Vagina (tissue), 2 donors: ENCODE results near the gene COL10A1. TPM values are rescaled to one million over a fixed set of nuclear protein-coding genes. Genes with fewer than 3 reads are reported as not detected.

Experiments
- DNase-seq, 2 donors: peaks; one replicate each; pipeline ENCODE4 v3.0.0-alpha.2; 2017; ENCODE audit errors: extremely low spot score in 2 of 2
- H3K27ac ChIP-seq: fragments of 200-600 bp; sonication (generic); one replicate; pipeline ENCODE4 v1.5.1; 2019
- H3K27me3 ChIP-seq: fragments of 200-600 bp; sonication (generic); one replicate; pipeline ENCODE4 v1.5.1; 2019
- H3K36me3 ChIP-seq, 2 donors: fragments of 200-600 bp; sonication (generic); one replicate each; pipeline ENCODE4 v1.5.1; 2017 to 2019
- H3K4me1 ChIP-seq: fragments of 200-600 bp; sonication (generic); one replicate; pipeline ENCODE4 v1.5.1; 2019
- H3K4me3 ChIP-seq, 2 donors: fragments of 200-600 bp; sonication (generic); 1 replicate in 1 of 2; 2 replicates in 1 of 2; pipeline ENCODE4 v1.5.1; 2016 to 2019
- H3K9me3 ChIP-seq: fragments of 200-600 bp; sonication (generic); one replicate; pipeline ENCODE4 v1.5.1; 2019
- CTCF ChIP-seq, 3 experiments: fragments of 450-650 bp in 2 of 3; fragments of 200-600 bp in 1 of 3; sonication (generic) in 1 of 3; IDR thresholded peaks; one replicate each; pipeline ENCODE4 v1.5.1; 2017 to 2019; ENCODE audit warnings: antibody characterized with exemption in 3 of 3, mild to moderate bottlenecking in 2 of 3, moderate library complexity in 2 of 3
- POLR2A ChIP-seq, 2 donors: fragments of 450-650 bp; IDR thresholded peaks; one replicate each; pipeline ENCODE4 v1.6.1; 2017; ENCODE audit warnings: antibody characterized with exemption in 2 of 2, mild to moderate bottlenecking in 2 of 2, moderate library complexity in 2 of 2
- POLR2AphosphoS5 ChIP-seq, 2 donors: sonication (generic); formaldehyde crosslinking; IDR thresholded peaks; one replicate each; pipeline ENCODE4 v1.9.0; 2017; ENCODE audit warnings: antibody characterized with exemption in 2 of 2, mild to moderate bottlenecking in 2 of 2, low read depth in 1 of 2; ENCODE audit not compliant: insufficient read depth in 1 of 2
- intact Hi-C: fragments of 100-400 bp; cut with DNase I; formaldehyde crosslinking; loops from one replicate; pipeline ENCODE4 v1.15.1; 2023
- total RNA-seq: library from RNA; depleted of rRNA; stranded (reverse); fragments of >200 nt; gene quantifications from one replicate; pipeline ENCODE4 v1.2.3, GENCODE V29; 2016

Gene COL10A1
- total RNA-seq, 1 donor from 2014 or later: not detected

GRCh38 chr6:116157391-116157790 lies 31.5 kb upstream of the COL10A1 start:
- no peak overlapping the region for H3K4me3 ChIP-seq
- H3K4me1 ChIP-seq: no peaks in the 10 kb centered on the region
- H3K27ac ChIP-seq: no peak overlapping the region
- DNase-seq: no peak
- H3K9me3 ChIP-seq: no peaks in the 10 kb centered on the region
- no peaks in the 10 kb centered on the region for H3K36me3 ChIP-seq
- no peaks in the 10 kb centered on the region for H3K27me3 ChIP-seq
- TF ChIP-seq CTCF (IDR thresholded peaks at IDR 0.05) (no peak), POLR2AphosphoS5 (IDR thresholded peaks at IDR 0.05; ENCODE audit: insufficient read depth in 1 of 2, low read depth in 1 of 2) (no peak), POLR2A (IDR thresholded peaks at IDR 0.05) (no peak)
- intact Hi-C loops: no loop called here

GRCh38 chr6:116156405-116157326 lies 30.7 kb upstream of the COL10A1 start:
- intact Hi-C loops: no loop called here
- no peak for DNase-seq

GRCh38 chr6:116154887-116155286 lies 29.0 kb upstream of the COL10A1 start:
- Histone ChIP-seq H3K4me3 (no peak overlapping the region), H3K9me3 (no peaks in the 10 kb centered on the region), H3K27ac (no peak overlapping the region), H3K4me1 (no peaks in the 10 kb centered on the region), H3K36me3 (no peaks in the 10 kb centered on the region), H3K27me3 (no peaks in the 10 kb centered on the region)
- intact Hi-C loops: no loop called here
- TF ChIP-seq POLR2A (IDR thresholded peaks at IDR 0.05) (no peak), CTCF (IDR thresholded peaks at IDR 0.05) (no peak), POLR2AphosphoS5 (IDR thresholded peaks at IDR 0.05; ENCODE audit: insufficient read depth in 1 of 2, low read depth in 1 of 2) (no peak)
- DNase-seq: no peak

More at GRCh38 chr6:116156405-116157326, 30.7 kb upstream of the COL10A1 start:
- no peak for TF ChIP-seq POLR2AphosphoS5 (IDR thresholded peaks at IDR 0.05; ENCODE audit: insufficient read depth in 1 of 2, low read depth in 1 of 2)
- TF ChIP-seq CTCF (IDR thresholded peaks at IDR 0.05): no peak
- no peak for TF ChIP-seq POLR2A (IDR thresholded peaks at IDR 0.05)
- Histone ChIP-seq H3K9me3 (no peaks in the 10 kb centered on the region), H3K27me3 (no peaks in the 10 kb centered on the region), H3K27ac (no peak overlapping the region), H3K4me3 (no peak overlapping the region), H3K4me1 (no peaks in the 10 kb centered on the region), H3K36me3 (no peaks in the 10 kb centered on the region)

- Histone ChIP-seq H3K4me3 (no peak overlapping the region), H3K4me1 (no peaks in the 10 kb centered on the region), H3K9me3 (no peaks in the 10 kb centered on the region), H3K27ac (no peak overlapping the region), H3K36me3 (no peaks in the 10 kb centered on the region), H3K27me3 (no peaks in the 10 kb centered on the region)
- no peak for DNase-seq
- no peak for TF ChIP-seq POLR2AphosphoS5 (IDR thresholded peaks at IDR 0.05; ENCODE audit: insufficient read depth in 1 of 2, low read depth in 1 of 2)
- TF ChIP-seq CTCF (IDR thresholded peaks at IDR 0.05): no peak
- no peak for TF ChIP-seq POLR2A (IDR thresholded peaks at IDR 0.05)
- intact Hi-C loops: no loop called here
Measured at GRCh38 chr6:116152620-116153019, 26.7 kb upstream of the COL10A1 start.
